Thoracic aorta (tissue), 2 donors: ENCODE results near the gene BCAS3. TPM values are rescaled to one million over a fixed set of nuclear protein-coding genes. Genes with fewer than 3 reads are reported as not detected.

ENCODE experiments used
- ATAC-seq: fragments of 150-250 bp; one replicate; pipeline ENCODE4 v1.8.0; 2017; ENCODE audit warnings: low read depth; ENCODE audit not compliant: insufficient number of reproducible peaks, low FRiP score
- DNase-seq: peaks from one replicate; pipeline ENCODE4 v3.0.0-alpha.2; 2020; ENCODE audit warnings: low spot score
- H3K27ac ChIP-seq, 2 donors: fragments of 200-600 bp; sonication (generic); 1 replicate in 1 of 2; 2 replicates in 1 of 2; pipeline ENCODE4 v1.5.1; 2016; ENCODE audit warnings: mild to moderate bottlenecking in 2 of 2, moderate library complexity in 2 of 2
- H3K27me3 ChIP-seq: fragments of 200-600 bp; sonication (generic); replicated peaks from 2 replicates; pipeline ENCODE4 v1.6.0; 2016; ENCODE audit warnings: mild to moderate bottlenecking; ENCODE audit not compliant: insufficient read depth
- H3K36me3 ChIP-seq: fragments of 200-600 bp; sonication (generic); one replicate; pipeline ENCODE4 v1.5.1; 2016
- H3K4me1 ChIP-seq, 2 donors: fragments of 200-600 bp; sonication (generic); 1 replicate in 1 of 2; 2 replicates in 1 of 2; pipeline versions ENCODE4 v1.5.1 to v1.6.0; 2016; ENCODE audit warnings: low read depth in 2 of 2, mild to moderate bottlenecking in 1 of 2; ENCODE audit not compliant: control insufficient read depth in 1 of 2
- H3K4me3 ChIP-seq: fragments of 200-600 bp; sonication (generic); 2 replicates; pipeline ENCODE4 v1.5.1; 2016; ENCODE audit warnings: mild to moderate bottlenecking
- H3K9me3 ChIP-seq: fragments of 200-600 bp; sonication (generic); 2 replicates; pipeline ENCODE4 v1.5.1; 2016
- total RNA-seq, 2 donors: library from RNA; depleted of rRNA; stranded (reverse); fragments of >200 nt; gene quantifications; one replicate each; pipeline versions ENCODE4 v1.1.0 to v1.2.3, GENCODE V29; 2016
- TF ChIP-seq, protein P1 (sequence below): fragments of 200-600 bp; sonication (generic); IDR thresholded peaks from one replicate; pipeline ENCODE4 v1.5.1; 2019; ENCODE audit warnings: antibody characterized with exemption

BCAS3 gene
- total RNA-seq, 2 donors from 2014 or later: 35.1 to 69.3 TPM

DNA sequence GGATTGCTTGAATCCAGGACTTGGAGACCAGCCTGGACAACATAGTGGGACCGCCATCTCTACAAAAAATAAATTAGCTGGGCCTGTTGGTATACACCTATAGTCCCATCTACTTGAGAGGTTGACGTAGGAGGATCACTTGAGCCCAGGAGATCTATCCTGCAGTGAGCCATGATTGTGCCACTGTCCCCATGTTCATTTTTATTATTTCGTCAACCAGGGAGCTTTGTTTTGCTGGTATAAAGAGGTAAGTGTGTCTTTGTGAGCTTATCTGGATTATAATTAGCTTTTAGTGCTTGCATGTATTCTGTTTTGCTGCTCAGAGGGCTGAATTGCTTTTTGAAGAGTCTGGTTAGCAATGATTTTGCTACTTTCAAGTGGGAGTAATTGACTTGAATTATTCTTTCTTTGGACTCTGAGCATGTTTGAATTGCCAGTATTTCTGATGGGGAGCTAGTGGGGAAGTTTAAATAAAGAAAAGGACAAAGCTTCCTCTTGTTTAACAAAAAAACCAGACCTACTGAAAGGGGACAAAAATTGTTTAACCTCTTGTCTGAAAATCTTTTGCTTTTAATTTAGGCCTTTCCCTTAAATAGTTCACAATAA, 31.6 kb upstream of the BCAS3 start:
- Histone ChIP-seq H3K4me3 (no peak overlapping the region), H3K27me3 (no peaks in the 10 kb centered on the region), H3K4me1 (no peaks in the 10 kb centered on the region), H3K9me3 (no peaks in the 10 kb centered on the region), H3K27ac (no peak overlapping the region), H3K36me3 (peaks cover 20% of the 10 kb centered on the region)
- no peak for ATAC-seq
- DNase-seq: no peak
- TF ChIP-seq, protein P1, sequence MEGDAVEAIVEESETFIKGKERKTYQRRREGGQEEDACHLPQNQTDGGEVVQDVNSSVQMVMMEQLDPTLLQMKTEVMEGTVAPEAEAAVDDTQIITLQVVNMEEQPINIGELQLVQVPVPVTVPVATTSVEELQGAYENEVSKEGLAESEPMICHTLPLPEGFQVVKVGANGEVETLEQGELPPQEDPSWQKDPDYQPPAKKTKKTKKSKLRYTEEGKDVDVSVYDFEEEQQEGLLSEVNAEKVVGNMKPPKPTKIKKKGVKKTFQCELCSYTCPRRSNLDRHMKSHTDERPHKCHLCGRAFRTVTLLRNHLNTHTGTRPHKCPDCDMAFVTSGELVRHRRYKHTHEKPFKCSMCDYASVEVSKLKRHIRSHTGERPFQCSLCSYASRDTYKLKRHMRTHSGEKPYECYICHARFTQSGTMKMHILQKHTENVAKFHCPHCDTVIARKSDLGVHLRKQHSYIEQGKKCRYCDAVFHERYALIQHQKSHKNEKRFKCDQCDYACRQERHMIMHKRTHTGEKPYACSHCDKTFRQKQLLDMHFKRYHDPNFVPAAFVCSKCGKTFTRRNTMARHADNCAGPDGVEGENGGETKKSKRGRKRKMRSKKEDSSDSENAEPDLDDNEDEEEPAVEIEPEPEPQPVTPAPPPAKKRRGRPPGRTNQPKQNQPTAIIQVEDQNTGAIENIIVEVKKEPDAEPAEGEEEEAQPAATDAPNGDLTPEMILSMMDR: no peak

DNA sequence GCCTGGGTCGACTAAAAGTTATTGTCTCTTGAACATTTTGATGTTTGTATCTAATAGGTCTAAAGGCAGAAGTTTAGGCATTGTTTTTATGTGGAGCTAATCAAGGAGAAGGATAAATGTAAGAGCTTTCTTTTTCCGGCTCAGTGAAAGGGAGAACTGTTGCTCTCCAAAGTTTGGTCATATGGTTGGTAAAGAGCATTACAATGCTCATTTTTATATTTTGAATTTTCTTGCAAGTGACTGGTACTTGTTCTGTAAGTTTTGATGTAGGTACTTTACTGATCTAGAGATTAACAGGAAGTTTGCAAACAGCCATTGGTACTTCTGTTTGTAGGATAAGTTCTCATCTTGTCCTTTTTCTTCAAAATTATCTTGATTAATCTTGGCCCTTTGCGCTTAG, 30.9 kb upstream of the BCAS3 start:
- Histone ChIP-seq H3K9me3 (no peaks in the 10 kb centered on the region), H3K36me3 (peaks cover 20% of the 10 kb centered on the region), H3K27me3 (no peaks in the 10 kb centered on the region), H3K27ac (no peak overlapping the region), H3K4me3 (no peak overlapping the region), H3K4me1 (no peaks in the 10 kb centered on the region)
- DNase-seq (no peak), ATAC-seq (no peak)
- TF ChIP-seq, protein P1: no peak

DNA sequence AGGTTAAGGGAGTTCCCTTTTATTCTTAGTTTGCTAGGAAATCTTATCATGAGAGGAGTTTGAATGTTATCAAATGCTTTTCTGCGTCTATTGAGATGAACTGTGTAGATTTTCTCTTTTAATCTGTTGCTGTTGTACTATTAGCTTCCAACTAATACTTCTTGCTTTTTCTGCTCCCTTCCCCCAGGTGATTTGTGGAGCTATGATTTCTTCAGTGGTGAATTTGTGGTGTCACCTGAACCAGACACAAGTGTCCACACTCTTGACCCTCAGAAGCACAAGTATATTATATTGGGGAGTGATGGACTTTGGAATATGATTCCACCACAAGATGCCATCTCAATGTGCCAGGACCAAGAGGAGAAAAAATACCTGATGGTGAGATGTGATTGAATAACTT, 29.9 kb upstream of the BCAS3 start:
- ATAC-seq (no peak), DNase-seq (no peak)
- Histone ChIP-seq H3K4me3 (no peak overlapping the region), H3K27ac (no peak overlapping the region), H3K4me1 (no peaks in the 10 kb centered on the region), H3K36me3 (peaks cover 20% of the 10 kb centered on the region), H3K27me3 (no peaks in the 10 kb centered on the region), H3K9me3 (no peaks in the 10 kb centered on the region)
- TF ChIP-seq, protein P1: no peak

DNA sequence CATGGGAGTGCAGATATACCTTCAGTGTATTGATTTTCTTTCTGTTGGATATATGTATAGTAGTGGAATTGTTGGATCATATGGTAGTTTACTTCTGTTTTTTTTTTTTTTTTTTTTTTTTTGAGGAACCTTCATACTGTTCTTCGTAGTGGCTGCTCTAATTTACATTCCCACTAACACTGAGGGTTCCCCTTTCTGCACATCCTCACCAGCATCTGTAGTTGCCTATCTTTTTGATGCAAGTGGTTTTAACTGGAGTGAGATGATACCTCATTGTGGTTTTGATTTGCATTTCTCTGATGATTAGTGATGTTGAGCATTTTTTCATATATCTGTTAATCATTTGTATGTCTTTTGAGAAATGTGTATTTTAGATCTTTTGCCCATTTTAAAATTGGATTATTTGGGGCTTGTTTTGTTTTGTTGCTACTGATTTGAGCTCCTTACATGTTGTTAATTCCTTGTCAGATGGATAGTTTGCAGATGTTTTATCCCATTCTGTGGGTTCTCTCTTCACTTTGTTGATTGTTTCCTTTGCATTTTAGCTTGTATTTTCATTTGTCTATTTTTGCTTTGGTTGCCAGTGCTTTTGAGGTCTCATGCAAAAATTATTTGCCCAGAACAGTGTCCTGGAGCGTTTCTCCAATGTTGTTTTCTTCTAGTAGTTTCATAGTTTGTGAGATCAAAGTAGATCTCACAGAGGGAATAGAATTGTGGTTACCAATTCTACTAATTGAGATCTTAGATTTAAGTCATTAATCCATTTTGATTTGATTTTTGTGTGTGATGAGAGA, 25.0 kb upstream of the BCAS3 start:
- no peaks in the 10 kb centered on the region for H3K27me3 ChIP-seq
- no peak for DNase-seq
- H3K9me3 ChIP-seq: no peaks in the 10 kb centered on the region
- TF ChIP-seq, protein P1: no peak
- peaks cover 28% of the 10 kb centered on the region for H3K36me3 ChIP-seq
- ATAC-seq: no peak
- no peak overlapping the region for H3K4me3 ChIP-seq
- no peaks in the 10 kb centered on the region for H3K4me1 ChIP-seq
- H3K27ac ChIP-seq: no peak overlapping the region

DNA sequence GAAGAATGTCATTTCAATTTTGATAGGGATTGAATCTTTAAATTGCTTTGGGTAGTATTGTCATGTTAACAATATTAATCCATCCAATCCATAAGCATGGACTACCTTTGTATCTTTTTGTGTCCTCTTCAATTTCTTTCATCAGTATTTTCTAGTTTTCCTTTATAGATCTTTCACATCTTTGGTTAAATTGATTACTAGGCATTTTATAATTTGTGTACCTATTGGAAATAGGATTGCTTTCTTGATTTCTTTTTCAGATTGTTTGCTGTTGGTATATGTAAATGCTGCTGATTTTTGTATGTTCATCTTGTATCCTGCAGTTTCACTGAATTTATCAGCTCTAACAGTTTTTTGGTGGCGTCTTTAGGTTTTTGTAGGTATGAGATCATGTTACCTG, 24.1 kb upstream of the BCAS3 start:
- TF ChIP-seq, protein P1: no peak

More for the DNA sequence above, 24.1 kb upstream of the BCAS3 start:
- Histone ChIP-seq H3K27me3 (no peaks in the 10 kb centered on the region), H3K9me3 (no peaks in the 10 kb centered on the region), H3K4me3 (no peak overlapping the region), H3K36me3 (peaks cover 29% of the 10 kb centered on the region), H3K4me1 (no peaks in the 10 kb centered on the region), H3K27ac (no peak overlapping the region)
- DNase-seq (no peak), ATAC-seq (no peak)
